ENCODE measurements around the gene CCDC174.
"Not testable (repeated sequence)": the region's sequence is repeated elsewhere in the genome, so short reads cannot be mapped to it uniquely, and the experiment has no call there.

CCDC174 gene

DNA sequence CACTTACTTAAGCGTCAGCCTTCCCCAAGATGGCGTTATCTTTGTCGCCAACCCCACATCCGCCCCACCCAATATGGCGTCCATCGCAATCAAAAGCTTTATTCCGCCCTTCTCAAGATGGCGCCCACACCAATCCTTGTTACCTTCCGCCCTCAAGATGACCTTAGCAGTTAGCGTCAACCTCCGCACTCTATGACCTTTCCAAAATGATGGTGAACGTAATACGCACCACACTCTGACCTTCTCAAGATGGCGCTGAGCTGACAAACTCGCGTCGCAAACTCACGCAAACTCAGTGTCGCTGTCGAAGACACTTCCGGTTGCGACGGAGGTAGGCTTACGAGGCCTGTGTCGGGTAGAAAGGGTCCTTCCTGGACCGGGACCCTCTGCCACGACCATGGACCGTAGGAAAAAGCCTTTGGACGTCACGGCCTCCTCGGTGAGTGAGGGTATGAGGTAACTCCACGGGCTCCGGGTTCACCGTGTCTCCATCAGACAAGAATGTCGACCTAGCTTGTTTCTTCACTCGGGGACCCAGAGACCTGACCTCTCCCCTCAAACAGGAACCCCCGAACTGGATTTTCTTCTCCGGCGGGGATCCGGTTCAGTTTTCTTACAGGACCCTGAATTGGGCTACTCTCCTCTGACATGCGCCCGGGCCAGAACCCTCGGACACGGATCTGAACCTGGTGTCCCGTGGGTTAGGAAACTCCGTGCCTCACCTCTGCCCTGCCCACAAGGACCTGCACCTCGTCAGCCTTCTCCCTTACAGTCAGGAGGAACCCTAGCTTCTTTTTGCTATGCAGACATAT is at the start of gene CCDC174:
Gene CCDC174, plus strand, starts transcription at position 323 of the 812 bp plus-strand sequence. Its CDS starts 75 bp downstream, at position 398.
- peak; percentile 80 for DNase-seq

DNA sequence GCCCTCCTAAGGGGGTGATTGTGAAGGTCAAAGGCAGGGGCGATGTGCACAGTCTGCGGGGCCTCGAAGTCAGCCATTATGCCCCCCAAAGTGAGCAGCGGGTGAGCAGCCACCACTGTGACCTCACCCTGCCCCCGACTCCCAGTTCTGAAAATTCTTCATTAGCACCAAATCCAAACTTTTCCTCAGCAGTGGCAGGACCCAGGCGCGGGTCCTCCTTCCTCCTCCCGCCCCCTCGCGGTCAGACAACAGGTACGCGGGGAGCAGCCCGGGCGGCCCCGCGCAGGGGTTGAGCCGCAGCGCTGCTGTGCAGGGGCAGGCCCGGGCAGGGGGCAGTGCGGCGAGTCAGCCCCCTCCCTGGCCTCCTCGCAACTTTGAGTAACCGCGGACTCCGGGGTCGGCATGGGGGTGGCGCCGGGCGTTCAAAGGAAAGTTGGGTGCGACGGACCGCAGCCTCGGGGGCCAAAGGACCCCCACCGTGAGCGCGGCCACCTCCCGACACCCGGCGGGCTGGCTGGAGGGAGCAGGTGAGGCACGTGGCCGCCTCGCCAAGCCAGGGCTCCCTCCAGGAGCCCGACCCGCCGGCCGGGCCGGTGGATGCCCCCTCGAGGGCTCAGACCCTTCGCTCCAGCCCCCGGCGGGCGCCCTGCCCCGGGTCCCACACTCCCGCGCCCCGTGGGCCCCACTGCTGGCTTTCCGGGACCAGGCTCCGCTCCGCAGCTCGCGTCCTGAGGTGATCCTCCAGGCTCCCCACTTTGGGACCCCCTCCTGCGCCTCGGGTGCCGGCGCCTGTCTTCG is 49.4 kb upstream of the CCDC174 start:
- no peak for DNase-seq

DNA sequence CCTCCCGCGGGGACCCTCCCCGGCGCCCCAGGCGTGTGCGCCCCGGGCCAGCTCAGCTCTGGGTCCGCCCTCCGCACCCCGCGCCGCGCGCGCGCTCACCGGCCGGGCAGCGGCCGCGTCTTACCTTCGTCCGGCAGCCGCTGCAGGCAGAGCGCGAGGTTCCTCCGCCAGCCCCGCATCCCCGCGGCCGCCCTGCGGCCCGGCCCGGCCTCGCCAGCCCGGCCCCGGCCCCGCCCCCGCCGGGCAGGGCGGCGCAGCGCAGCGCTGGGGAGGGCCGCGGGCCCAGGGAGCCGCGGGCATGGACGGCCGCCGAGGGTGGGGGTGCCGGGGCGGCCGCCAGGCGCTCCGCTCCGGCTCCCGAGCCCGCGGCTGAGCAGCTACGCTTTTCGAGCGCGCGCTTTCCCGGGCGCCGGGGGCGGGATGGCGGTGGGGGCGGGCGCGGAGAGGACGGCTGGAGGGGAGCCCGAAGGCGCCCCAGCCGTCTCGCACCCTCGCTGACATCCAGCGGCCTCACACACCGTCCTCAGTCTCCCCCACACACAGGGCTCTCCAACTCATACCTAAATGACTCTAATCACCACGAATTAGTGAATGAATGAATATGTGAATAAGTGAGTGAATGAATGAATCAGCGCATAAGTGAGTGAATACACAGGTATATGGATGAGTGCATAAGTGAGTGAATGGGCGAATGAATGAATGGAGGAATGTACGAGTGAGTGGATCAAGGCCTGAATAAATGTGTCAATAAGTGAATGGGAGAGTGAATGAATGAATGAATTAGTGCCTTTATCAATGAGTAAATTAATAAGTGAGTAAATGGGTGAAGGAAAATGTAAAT is 48.5 kb upstream of the CCDC174 start:
- DNase-seq: no peak

DNA sequence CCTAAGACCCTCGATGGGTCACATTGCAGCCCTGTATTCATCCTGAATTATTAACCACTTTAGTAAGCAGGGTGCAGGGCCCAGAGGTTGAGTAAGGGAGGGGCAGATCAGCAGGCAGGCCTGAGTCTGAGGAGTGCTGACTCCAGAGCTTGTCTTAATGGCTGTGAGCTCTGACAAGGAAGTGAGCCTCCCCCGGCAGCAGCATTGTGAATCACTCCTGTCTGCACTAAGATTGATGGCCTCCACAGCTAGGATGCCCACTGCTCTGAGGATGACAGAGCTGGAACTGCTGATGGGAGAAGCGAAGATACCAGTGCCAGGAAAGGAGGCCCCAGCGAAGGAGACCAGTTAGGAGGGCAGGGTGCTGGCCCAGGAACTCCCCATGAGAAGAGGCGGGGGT is 46.5 kb upstream of the CCDC174 start:
- DNase-seq: no peak

DNA sequence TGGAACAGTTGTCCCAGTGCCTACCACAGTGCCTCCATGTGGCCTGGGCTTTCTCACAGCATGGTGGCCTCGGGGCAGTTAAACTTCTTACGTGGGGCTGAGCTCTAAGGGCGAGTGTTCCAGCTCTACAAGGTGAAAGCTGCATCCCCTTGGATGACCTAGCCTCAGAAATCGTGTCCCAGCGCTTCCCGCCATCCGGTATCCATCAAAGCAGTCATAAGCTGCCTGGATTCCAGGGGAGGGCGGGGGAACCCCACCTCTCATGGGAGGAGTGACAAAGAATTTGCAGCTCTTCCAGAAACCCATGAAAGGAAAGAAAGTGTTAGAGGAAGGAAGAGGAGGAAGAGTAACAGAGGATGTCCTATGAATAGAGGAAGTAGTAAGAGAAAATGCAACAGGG is 45.8 kb upstream of the CCDC174 start:
- DNase-seq: no peak

GRCh38 chr3:14606669-14607339 is 44.8 kb upstream of the CCDC174 start:
- no peak for DNase-seq

GRCh38 chr3:14608298-14608697 is 43.3 kb upstream of the CCDC174 start:
- no peak for DNase-seq

DNA sequence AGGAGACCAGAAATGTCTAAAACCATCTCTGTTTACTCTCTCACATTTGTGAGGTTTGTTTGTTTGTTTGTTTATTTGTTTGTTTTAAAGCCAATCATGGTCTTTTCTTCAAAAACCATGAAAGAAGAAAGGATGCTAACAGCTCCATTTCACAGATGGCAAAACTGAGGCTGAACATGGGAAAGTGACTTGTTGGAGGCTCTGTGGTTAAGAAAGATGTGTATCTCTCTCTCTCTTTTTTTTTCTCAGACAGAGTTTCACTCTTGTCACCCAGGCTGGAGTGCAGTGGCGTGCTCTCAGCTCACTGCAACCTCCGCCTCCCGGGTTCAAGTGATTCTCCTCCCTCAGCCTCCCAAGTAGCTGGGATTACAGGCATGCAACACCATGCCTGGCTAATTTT is 42.5 kb upstream of the CCDC174 start:
- DNase-seq: not testable (repeated sequence)

DNA sequence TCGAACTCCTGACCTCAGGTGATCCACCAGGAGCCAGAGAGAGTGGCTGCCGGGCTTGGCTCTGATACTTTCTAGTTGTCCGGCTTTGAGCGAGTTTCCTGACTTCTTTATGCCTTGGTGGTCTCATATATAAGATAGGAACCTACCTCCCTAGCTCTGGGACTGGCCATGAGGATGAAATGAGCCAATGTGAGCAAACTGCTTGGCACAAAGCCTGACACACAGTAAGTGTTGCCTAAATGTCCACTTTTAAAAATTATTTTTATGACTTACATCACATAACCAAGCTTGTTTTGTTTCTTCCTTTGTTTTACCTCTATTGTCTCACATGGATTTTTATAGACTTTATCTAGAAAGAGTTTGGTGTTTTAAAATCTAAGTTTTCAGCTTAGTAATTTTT is 42.1 kb upstream of the CCDC174 start:
- DNase-seq: no peak

DNA sequence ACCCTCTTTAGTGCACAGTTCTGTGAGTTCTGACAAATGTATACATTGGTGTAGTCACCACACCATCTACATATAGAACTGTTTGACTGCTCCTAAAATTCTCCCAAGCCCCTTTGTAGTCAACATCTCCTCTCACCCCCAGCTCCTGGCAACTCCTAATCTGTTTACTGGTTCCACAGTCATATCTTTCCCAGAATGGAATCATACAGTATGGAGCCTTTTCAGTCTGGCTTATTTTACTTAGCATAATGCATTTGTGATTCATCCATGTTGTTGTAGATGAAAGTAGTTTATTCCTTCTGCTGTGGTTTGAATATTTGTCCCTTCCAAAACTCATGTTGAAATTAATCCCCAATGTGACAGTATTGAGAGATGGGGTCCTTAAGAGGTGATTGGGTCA is 41.6 kb upstream of the CCDC174 start:
- no peak for DNase-seq

- no peak for DNase-seq
These were observed 37.4 kb upstream of the CCDC174 start for GRCh38 chr3:14614189-14614588.

DNA sequence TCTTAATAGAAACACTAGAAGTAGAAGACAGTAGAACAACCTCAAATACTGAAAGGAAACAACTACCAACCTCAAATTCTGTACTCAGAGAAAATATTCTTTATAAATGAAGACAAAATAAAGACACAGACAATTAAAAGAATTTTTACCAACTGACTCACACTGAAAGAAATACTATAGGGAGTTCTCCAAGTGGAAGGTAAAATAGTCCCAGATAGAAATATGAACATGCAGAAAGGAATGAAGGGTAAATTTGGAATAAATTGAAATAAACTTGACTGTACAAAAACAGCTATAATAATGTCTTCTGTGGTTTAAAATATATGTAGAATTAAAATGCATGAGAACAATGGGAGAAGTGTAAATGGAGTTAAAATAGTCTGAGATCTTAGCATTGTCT is 36.7 kb upstream of the CCDC174 start:
- DNase-seq: no peak

GRCh38 chr3:14616606-14617507 is 34.7 kb upstream of the CCDC174 start:
- DNase-seq: no peak

GRCh38 chr3:14617508-14618023 is 34.0 kb upstream of the CCDC174 start:
- no peak for DNase-seq

DNA sequence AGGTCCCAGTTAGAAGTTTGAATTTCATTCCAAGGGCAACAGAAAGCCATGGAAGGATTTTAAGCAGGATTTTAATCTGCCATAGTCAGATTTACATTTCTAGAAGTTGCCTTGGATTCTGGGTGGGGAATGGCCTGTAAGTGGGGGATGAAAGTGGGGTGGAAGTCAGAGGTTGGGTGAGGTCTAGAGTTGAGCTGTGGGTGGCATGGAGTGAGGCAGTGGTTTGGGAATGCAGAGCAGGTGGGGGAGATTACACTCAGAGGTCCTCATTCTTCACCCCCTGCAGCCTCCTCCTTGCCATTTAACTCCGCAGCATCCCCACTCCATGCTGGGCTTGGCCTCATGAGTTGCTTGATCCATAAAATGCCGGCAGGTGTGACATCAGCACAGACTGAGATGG is 32.0 kb upstream of the CCDC174 start:
- no peak for DNase-seq

- no peak for DNase-seq
These were observed 31.1 kb upstream of the CCDC174 start for GRCh38 chr3:14620512-14620911.

DNA sequence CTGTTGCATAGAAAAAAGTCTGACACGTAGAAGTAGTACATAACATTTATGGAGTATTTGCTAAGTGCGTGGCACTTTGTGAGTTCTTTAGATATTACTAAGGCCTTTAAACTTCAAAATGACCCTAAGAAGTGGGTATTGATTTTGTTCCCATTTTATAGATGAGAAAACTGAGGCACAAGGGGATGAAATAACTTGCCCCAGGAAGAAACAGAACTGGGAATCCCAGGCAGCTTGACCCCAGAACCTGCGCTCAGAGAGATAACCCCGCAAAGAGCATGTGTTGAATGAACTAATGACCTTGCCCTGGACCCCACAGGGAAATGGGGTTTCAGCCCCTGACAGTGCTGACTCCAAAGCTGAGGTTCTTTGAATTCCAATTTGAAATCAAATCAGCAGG is 30.5 kb upstream of the CCDC174 start:
- no peak for DNase-seq

- no peak for DNase-seq
These were observed 29.2 kb upstream of the CCDC174 start for GRCh38 chr3:14622368-14622767.

DNA sequence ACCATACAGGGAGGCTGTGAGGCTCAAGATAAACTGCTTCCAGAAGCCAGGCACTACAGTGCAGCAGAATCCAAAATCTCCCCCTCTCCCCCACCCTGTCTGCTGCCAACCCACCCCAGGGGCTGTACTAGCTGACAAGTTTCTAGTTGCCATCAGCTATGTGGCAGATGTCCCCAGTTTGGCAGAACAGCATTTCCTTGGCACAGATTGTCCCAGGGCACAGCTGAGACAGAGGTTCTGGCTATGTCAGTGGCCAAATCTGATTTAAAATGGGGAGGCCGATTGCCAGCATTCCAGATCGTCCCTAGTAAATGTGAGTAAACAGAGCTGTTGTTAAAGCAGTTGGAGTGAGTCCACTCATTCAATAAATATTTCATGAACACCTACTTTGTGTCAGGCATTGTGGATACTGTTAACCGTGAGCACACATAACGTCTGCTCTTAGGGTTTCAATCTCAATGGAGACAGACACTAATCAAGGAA is 28.0 kb upstream of the CCDC174 start:
- peak; percentile 75 for DNase-seq

GRCh38 chr3:14624498-14624897 is 27.1 kb upstream of the CCDC174 start:
- no peak for DNase-seq

- no peak for DNase-seq
These were observed 26.1 kb upstream of the CCDC174 start for GRCh38 chr3:14625443-14625842.
